NCI-H524 (cell line): ENCODE data around the gene CAMTA1.
A peak's percentile ranks its signal among the peaks of the same experiment; 100 is the strongest.
"Not testable (repeated sequence)": the region's sequence is repeated elsewhere in the genome, so short reads cannot be mapped to it uniquely, and the experiment has no call there.

Source experiments
- DNase-seq, 2 experiments: peaks; one replicate each; lab custom pipeline; 2025; lab: John Stamatoyannopoulos, UW

The CAMTA1 gene, protein sequence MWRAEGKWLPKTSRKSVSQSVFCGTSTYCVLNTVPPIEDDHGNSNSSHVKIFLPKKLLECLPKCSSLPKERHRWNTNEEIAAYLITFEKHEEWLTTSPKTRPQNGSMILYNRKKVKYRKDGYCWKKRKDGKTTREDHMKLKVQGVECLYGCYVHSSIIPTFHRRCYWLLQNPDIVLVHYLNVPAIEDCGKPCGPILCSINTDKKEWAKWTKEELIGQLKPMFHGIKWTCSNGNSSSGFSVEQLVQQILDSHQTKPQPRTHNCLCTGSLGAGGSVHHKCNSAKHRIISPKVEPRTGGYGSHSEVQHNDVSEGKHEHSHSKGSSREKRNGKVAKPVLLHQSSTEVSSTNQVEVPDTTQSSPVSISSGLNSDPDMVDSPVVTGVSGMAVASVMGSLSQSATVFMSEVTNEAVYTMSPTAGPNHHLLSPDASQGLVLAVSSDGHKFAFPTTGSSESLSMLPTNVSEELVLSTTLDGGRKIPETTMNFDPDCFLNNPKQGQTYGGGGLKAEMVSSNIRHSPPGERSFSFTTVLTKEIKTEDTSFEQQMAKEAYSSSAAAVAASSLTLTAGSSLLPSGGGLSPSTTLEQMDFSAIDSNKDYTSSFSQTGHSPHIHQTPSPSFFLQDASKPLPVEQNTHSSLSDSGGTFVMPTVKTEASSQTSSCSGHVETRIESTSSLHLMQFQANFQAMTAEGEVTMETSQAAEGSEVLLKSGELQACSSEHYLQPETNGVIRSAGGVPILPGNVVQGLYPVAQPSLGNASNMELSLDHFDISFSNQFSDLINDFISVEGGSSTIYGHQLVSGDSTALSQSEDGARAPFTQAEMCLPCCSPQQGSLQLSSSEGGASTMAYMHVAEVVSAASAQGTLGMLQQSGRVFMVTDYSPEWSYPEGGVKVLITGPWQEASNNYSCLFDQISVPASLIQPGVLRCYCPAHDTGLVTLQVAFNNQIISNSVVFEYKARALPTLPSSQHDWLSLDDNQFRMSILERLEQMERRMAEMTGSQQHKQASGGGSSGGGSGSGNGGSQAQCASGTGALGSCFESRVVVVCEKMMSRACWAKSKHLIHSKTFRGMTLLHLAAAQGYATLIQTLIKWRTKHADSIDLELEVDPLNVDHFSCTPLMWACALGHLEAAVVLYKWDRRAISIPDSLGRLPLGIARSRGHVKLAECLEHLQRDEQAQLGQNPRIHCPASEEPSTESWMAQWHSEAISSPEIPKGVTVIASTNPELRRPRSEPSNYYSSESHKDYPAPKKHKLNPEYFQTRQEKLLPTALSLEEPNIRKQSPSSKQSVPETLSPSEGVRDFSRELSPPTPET (N-terminal part only)

DNA sequence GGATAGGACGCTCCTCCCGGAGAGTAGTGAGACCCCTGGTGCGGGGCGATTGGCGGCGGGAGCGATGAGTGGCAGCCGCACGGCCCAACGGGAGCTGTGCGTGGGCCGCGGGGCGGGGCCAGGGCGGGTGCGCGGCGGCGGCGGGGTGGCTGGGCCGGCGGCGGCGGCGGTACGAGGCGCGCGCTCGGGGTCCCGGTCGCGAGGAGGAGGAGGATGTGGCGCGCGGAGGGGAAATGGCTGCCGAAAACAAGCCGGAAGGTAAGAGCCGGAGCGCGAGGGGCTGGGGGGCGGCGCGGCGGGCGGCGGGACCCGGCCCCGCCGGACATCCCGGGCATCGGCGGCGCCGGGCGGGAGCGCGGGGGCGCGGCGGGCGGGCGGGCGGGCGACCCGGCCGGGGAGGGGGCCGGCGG, at the start of gene CAMTA1:
Gene CAMTA1 (plus strand): TSS at position 137 of the 410 bp plus-strand sequence. CDS start 77 bp downstream, at position 214.
- no peak for DNase-seq

DNA sequence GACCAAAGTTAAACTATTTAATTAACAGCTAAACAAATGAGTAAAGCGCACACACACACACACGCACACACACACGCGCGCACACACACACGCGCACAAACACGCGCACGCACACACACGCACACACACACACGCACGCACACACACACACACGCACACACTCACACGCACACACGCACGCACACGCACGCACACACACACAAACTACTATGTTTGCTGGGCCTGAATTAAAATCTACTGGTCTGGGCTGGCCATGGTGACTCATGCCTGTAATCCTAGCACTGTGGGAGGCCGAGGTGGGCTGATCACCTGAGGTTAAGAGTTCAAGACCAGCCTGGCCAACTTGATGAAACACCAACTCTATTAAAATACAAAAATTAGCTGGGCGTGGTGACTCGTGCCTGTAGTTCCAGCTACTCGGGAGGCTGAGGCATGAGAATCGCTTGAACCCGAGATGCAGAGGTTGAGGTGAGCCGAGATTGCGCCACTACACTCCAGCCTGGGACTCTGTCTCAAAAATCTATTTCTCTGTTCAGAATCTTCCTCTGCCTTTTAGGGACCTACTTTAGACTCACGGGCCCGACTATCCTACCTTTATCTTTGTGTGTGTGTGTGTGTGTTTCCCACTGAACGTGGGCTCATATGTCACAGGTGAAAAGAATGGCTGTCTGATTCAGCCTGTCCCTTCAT, 46.1 kb upstream of the CAMTA1 start:
- no peak for DNase-seq

DNA sequence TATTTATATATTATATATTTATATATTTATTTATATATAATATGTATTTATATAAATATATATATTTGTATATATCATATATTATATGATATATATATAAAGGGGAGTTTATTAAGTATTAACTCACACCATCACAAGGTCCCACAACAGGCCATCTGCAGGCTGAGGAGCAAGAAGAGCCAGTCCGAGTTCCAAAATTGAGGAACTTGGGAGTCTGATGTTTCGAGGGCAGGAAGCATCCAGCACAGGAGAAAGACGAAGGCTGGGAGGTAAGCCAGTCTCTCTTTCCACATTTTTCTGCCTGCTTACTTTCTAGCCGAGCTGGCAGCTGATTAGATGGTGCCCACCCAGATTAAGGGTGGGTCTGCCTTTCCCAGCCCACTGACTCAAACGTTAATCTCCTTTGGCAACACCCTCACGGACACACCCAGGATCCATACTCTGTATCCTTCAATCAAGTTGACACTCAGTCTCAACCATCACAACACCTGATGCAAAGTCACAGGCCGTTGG, 42.5 kb upstream of the CAMTA1 start:
- not testable (repeated sequence) for DNase-seq

DNA sequence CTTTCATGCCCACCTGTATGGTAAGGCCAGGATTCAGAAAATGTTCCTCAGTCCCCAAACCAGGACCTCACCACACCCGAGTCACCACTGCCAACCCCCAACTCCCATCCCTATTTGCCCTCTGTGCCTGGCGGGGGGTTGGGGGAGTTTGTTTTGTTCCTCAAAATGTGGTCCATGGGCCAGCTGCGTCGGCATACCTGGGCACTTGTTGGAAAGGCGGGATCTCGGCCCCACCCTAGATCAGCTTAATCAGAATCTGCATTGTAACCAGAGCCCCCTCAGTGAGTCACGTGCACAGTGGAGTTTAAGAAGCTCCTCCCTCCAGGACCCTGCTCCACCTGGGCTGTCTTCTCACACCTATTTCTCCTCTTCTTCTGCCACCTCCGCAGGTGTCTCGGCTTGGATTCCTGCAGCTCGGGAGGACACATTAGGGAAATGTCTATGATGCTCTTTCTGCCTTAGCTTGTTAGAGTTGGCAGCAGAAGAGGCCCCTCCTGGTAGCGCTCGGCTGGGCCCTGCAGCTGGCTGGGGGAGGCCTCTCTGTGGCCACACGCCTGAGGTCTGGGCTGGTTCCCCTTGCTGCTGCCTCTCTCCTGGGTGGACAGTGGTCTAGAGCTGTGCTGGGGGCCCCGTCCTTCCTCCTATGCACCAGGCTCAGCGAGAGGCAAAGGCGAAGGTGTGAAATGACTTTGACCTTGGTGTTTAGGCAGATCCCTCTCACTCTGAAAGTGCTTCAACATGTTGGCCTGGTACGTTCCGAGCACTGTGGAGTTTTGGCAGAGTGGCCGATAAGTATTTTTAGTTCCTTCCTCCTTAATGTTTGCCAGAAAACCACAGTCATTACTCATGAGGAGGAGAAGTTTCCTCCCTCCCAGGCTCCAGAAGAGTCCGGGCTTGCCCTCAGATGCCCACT, 41.8 kb upstream of the CAMTA1 start:
- DNase-seq, result no peak

DNA sequence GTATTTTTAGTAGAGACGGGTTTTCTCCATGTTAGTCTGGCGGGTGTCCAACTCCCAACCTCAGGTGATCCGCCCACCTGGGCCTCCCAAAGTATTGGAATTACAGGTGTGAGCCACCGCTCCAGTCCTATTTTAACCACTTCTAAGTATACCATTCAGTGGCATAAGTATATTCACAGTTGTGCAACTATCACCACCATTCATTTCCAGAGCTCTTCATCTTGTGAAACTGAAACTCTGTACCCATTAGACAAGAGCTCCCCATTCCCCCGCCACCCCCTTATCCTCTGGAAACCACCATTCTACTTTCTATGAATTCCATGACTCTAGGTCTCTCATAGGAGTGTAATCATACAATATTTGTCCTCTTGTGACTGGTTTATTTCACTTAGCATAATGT, 40.2 kb upstream of the CAMTA1 start:
- no peak for DNase-seq

DNA sequence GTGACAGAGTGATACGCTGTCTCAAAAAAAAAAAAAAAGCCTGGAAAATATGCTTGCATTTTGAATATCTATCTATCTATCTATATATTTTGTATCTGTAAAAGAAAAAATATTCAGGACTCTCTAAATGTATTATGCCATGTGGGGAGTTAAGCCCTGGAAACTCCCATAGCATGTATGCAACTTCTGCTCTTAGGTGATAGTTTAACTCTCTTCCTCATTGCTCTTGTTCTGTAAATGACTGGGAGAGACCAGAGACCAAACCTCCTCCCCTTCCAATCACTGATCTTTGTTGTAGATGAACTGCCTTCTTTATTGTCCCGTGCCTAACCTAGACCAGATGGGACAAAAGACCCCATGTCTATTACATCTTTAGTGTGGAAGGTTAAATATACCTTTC, 37.6 kb upstream of the CAMTA1 start:
- no peak for DNase-seq

DNA sequence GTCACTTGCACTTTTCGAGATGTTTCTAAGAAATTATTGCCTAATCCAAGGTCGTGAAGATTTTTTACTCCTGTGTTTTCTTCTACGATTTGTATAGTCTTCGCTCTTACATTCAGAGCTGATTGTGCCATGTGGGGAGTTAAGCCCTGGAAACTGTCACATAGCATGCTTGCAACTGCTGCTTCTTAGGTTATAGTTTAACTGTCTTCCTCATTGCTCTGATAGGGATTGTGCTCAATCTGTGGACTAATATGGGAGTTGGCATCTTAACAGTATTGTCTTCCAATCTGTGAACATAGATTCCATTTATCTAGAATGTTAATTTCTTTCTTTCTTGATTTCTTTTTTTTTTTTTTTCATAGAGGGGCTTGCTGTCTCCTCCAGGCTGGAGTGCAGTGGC, 34.8 kb upstream of the CAMTA1 start:
- no peak for DNase-seq

DNA sequence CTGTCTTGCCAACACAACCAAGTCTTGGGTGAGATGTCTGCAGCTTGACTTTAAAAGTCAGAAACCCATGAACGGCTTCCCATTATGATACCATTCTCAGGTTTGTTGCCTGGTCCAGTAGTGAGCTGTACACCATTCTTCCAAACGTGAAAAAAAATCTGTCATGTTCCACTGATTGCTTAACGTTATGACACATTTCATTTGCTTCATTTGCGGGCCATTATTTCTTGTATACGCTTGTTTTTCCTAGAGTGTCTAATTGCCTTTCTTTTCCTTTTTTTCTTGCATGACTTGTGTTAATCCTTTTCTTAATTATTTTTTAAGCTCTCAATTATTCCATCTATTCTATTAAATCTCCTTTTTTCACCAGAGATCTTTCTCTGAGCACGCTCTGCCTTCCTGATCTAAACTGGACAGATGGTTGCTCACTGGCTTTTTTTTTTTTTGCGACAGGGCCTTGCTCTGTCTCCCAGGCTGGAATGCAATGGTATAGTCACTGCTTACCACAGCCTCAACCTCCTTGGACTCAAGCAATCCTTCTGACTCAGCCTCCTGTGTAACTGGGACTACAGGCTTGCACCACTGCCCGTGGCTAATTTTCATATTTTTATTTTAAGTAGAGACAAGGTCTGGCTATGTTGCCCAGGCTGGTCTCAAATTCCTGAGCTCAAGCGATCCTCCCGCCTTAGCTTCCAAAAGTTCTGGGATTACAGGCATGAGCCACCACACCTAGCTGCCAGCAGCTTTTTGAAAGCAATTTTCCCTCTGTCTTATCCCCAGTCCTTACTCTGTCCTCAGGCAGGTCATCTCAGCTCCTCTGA, 31.7 kb upstream of the CAMTA1 start:
- DNase-seq, result peak in 1 of 2 experiments; percentile 17

DNA sequence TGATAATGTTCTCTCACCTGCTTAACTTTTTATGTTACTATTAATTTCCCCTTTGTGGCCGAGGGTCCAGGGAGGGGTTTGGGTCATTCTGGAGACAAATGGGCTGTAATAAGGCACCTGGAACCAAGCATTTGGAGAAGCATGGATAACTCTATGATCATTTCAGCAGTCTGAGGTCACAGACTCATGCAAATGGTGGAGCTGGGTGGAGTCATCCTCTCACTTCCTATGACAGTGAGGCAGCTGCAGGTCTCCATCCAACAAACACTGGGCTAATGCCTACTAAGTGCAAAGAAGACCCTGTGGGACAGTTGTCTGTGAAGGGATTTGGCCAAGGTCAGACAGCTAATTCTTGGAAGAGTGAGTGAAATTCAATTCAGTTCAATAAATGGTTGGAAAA, 28.8 kb upstream of the CAMTA1 start:
- DNase-seq, result no peak

DNA sequence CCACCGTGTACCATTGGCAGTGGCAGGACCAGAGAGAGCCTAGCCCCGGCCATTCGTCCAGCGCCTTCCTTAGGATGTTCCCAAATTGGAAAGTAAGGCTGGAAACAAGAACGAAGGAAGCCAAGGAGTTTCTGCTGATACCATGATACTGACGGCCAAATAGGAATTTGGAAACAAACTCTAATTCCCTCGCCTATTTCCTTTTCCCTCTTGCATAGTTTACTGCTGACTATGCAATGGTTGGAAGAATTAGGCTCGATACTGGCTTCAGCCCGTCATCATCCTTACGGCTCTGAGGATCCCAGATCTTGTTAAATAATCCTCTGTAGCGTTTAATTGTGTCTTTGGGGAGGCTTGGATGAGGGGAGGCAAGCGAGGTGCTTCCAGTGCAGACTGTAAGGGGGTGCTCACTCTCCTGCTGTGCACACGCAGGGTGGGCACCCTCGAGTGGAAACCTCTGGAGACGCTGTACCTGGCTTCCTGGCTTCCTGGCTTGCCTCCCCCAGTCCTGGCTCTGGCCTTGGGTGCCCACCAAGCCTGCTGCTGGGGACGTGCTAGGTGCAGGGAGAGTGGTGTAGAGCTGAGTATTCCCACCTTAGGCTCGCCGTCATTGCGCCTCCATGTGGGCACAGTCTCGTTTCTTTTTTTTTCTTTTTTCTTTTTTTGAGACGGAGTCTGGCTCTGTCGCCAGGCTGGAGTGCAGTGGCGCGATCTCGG, 27.4 kb upstream of the CAMTA1 start:
- no peak for DNase-seq

DNA sequence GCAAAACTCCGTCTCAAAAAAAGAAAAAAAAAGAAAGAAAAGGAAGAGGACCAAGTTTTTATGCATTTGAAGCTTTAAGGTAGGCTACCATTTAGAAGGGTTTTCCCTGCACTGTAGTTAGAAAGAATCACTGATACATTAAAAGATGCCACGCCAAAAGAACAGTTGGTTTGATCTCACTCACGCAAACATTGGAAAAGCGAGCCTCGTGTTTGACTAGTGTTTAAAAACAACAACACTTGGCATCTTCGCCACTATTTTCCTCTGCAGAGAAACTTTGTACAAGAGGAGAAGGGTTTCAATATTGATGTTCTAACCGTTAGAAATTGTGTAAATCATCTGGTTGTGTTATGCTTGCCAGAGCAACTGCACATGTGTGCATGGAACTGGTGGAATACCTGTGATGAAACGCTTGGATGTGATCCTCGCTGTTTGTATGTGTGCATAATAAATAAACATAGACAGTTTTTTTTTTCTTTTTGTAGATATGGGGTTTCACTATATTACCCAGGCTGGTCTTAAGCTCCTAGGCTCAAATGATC, 24.0 kb upstream of the CAMTA1 start:
- DNase-seq, result no peak

DNA sequence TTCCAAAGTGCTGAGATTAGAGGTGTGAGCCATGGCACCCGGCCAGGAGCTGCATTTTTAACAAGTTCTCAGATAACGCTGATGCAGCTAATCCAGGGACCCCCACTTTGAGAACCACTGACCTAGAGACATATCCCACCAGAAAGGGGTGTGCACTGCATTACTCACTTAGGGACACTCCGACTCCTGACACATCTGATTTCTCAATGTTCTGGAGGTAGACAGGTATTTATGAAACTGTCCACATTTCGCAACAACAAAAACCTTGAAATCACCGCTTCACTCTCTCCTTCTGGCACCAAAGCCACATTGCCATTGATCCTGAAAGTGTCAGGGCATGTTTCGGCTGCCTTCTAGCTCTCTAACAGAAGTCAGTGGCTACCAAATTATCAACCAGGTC, 23.2 kb upstream of the CAMTA1 start:
- no peak for DNase-seq

DNA sequence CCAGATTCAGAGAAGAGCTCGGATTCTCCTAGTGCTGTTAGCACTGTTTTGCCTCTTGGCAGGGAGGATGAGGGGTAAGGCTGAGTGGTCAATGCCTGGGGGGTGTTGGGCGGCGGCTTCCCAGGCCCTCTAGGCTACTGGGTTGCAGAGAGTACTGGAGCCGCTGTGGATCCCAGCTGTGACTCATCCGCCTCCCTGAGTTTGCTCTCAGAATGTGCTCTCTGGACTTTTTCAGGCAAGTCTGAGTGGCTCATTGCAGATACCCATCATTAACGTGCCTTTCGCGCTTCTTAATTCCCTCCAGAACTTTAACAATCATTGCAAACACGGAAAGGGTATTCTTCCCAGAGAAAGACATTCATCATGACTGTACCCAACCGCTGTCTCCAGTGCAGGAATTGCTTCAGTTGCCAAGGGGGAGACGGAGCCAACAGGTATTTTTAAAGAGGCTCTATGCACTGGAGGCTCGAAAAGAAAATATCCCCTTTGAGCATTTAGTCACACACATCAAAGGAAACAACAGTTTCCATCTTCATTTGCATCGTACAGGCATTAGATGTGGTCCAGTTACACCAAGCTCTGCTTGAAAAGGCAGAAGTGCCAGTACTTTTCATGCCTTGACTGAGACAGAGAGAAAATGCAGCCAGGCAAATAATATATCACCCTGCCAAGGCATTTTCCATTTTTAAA, 14.4 kb upstream of the CAMTA1 start:
- no peak for DNase-seq

DNA sequence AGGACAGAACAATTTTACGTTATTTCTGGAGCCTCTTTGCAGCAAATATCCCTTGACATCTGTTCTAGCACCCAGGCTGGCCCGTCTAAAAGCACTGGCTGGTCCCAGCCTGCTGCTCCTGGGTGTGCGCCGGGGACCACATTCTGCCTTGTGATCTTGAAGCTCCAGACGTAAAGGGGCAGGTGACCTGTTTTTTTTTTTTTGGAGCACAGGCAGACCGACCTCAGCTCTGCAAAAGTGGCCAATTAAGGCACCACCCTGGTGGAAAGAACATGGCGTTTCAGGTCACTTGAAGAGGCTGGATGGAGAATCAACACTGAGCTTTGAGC, 13.8 kb upstream of the CAMTA1 start:
- DNase-seq, result no peak

DNA sequence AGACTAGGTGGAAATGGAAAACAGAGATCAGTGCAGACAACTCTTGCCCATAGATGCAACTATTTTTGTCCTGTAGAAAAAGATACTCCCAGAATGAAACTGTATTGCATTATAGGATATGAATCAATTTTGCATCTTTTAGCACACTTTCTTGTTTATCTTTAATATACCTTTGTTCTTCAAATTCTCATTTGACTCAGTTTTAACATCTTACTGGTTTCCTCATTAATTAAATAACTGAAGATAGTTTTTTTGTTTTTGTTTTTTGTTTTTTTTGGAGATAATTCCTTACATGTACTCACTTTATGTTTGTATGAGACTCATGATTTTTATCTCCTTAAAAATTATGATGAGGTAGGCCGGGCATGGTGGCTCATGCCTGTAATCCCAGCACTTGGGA, 10.9 kb upstream of the CAMTA1 start:
- DNase-seq, result no peak

DNA sequence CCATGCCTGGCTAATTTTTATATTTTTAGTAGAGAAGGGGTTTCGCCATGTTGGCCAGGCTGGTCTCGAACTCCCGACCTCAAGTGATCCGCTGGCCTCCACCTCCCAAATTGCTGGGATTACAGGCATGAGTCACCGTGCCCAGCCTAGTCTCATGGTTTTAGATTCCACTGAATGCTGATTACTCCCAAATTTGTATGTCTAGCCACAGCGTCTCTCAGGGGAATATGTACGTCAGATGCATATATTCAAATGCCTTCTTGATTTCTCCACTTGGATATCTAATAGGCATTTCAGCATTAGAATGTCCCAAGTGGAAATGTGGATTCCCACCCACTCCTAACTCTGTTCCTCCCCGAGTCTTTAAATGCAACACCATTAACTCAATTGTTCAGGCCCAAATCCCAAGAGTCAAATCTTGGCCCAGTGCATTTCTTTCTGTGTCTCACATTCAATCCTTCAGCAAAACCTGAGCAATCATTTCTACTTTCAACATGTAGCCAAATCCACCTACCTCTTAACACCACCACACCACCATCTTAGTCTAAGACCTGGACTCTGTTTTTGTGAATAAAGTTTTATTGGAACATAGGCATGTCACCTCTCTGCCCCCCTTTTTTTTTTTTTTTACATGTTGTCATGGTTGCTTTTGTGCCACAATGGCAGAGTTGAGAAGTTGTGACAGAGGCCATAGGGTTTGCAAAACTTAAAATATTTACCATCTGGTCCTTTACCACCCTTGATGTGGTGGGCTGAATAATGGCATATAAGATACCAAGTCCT, 9.8 kb upstream of the CAMTA1 start:
- DNase-seq, result no peak

DNA sequence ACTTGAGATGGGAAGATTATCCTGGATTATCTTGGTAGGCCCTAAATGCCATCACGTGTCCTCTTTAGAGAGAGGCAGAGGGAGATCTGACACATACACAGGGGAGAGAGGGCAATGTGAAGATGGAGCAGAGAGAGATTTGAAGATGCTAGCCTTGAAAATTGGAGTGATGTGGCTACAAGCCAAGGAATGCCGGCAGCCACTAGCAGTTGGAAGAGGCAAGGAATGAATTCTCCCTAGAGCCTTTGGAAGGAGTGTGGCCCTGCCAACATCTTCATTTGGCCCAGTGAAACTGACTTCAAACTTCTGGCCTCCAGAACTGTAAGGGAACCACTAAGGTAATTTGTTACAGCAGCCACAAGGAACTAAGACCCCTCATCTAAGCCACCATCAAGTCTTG, 8.9 kb upstream of the CAMTA1 start:
- DNase-seq, result no peak
